GM21447 (cell line): Measurements from ENCODE around the gene FMNL2.
A peak's percentile ranks its signal among the peaks of the same experiment; 100 is the strongest.

Source experiments
- ATAC-seq: cut with Tn5 transposase; IDR thresholded peaks from one replicate; pipeline ENCODE4 v1.9.1; 2021; ENCODE audit not compliant: unreplicated experiment

FMNL2 gene

DNA sequence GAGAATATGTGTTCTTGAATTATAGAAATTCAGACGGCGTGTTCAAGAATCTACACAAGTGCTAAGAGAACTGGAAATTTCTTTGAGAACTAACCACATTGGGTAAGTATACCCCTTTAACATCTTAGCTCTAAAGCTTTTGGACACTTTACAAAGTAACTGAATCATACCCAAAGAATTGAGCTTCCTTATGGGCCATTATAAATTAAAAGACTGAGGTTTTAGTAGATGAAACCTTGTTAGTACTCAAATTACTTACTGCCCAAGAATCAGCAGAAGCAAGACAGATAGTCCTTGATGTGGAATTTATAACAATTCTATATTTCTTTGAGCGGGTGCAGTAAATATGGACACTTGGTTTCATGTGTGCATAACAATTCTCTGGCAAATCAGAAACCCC, 214.0 kb downstream of the FMNL2 start:
- ATAC-seq = no peak

DNA sequence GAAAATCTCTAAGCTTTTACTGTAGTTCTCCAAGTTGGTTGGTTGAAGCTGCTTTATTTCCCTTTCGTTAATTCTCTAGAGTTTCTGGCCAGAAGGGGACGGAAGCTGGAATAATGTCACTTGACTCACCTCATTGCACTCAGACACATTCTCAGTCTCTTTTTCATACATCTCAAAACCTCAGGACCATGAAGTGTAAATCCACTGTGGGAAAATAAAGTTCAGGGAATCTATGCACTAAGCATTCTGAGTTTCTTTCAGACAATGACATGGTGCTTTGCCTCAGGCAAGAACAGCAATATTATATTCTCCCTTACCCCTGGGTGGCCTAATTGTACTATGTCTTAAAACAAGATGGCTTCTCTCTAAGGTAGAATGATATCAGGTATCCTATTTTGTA, 214.4 kb downstream of the FMNL2 start:
- ATAC-seq = no peak

DNA sequence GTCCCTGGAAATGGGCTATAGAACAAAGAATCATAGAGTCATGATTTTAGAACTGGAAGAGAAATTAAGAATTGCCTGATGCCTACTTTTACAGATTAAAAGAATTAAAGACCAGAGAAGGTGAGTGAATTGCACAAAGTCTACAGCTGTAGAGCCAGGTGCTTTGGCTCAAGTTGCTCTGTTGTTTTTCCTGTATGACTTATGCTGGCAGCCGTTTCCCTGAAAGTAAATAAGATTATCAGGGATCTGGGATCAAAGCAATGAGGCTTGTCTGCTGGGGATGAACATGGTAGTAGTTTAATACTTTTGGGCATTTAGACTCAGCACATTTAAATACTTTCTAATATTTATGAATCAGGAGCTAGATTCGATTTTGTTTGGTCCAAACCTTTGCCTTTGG, 215.4 kb downstream of the FMNL2 start:
- no peak for ATAC-seq

DNA sequence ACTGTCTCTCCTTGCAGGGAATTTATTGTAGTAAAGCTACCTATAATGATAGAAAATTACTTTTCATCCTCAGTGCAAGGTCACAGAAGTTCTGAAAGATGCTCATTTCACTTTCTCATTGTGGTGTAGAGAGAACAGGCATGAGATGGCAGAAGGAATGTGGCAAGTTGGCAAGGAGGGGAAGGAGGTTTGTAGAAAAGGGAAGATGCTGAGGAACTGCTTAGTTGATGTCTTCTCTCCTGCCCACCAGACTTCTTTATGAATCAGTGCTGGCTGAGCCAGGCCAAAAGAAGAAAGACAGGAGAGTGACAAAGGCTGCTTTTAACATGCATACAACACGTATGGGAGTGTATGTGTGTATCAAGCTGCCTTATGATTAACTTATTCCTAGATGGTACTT, 217.9 kb downstream of the FMNL2 start:
- no peak for ATAC-seq

DNA sequence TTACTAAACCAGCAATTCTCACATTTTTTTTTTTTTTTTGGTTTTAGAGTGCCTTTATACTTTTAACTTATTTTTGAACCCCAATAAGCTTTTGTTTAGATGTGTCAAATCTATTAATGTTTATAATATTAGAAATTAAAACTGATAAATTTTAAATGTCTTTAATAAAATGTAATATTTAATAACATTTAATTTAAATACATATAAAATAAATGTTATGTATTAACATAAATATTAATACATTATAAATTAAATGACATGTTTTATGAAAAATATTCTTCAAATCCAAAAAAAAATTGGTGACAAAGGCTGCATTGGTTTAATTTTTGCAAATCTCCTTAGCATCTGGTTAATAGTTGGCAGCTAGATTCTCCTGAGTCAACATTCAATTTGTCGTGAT, 218.5 kb downstream of the FMNL2 start:
- no peak for ATAC-seq

DNA sequence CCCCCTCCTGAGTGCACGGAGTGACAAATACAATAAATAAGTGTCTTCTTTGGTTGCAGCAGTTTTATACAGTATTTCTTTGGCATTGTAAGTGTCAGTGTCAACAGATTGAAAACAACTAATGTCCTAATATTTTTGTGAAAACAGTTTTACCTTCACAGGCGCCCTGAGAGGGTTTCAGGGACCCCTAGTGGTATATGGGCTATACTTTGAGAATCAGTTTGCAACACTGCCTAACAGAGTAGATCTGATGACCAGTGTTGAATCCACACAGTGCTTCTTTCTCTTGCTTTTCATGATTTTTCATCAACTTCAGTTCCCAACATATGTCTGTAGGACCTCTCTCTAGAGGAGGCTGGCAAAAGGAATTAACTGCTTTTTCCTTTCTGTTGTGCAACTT, 220.1 kb downstream of the FMNL2 start:
- no peak for ATAC-seq

DNA sequence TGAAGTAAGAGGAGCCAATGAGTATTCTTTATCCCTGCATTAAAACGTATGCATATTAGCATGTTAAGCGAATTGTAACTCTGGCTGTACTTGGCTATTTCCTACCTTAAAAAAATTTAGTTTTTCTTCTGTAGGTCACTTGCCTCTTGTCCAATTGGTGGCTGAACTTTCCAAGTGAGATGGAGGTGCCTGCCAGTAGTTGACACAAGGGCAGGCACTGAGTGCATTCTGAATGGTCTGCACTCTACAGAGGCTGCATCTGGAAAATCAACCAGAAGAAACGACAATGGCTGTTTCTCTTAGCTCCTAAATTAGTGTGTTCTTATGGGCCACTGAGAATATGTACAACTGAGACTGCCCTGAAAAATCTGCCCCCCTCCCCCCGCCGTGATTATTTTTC, 221.5 kb downstream of the FMNL2 start:
- ATAC-seq = no peak

DNA sequence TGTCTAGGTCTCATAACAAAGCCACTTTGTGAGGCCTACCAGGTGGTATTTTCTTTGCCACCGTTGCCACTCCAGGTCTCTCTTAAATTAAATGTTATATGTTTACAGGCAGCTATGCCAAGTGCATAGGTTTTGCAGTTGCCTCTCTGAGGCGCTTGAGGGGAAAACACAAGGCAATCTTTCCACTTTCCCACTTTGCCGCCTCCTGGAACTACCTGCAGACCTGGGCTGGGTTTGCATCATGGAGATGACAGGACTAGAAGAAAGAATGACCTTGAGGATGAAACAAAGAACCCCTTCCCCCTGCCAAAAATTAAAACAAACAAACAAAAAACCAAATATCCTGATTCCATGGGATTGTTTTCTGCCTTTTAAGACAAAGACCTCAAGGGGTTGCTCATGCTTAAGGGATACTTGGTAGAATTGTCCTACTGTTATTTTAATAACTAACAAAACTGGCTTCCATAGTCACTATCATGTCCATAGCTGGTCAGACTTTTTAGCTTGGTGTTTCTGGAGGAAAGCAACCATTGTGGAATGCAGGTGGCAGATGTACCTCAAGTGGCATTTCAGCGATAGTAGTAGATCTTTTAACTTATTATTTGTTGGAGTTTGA, 222.4 kb downstream of the FMNL2 start:
- ATAC-seq = no peak

DNA sequence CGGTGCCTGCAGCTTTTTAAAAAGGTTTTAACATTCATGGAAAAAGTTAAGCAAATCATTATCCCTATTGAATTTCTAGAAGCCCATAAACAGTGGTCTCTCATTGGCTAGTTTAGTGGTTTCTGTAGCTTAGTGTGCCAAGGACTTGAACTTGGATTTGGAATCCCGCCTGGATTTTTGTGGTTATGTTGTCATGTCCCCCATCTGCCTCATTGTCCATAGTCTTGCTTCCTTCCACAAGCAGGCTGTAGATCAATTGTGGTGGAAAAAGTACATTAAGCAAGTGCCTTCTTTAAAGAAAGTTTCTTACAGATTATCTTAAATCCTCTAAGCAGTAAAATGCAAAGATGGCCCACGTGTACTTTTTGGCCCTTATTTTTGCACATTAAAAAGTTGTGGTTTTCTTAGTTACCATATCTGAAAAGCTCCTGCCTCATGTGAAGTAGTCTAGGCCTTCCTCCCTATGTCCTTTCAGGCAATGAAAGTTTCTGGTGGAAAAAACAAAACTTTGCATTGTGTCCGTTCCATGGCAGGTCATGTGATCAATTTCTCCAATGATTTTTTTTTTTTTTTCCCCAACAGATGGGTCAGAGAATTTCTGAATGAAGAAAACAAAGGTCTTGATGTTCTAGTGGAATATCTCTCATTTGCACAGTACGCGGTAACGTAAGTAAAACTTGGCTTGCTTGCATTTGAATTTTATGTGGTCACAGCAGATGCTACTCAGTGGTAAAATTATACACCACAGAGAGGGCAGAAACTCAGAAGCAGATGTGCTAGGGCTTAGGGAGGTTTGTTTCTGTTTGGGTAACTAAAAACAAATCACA, 223.4 kb downstream of the FMNL2 start:
- ATAC-seq = peak; percentile 41

DNA sequence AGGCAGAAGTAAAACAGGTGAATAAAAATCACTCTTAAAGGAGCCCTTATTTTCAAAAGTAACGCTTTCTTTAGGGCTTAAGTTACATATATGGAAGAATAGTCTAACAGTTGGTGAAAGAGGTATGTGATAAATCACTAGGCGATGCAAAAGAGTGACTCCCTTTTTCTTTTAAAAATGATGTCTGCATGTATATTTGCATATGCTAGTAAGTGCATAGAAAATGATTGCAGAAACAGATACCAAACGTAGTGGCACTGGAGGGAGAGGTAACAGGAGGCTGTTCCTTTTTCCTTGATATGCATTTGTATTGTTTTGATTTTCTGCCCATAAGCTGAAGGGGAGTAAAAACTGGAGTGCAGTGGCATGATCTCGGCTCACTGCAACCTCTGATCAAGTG, 224.0 kb downstream of the FMNL2 start:
- ATAC-seq = peak; percentile 6

DNA sequence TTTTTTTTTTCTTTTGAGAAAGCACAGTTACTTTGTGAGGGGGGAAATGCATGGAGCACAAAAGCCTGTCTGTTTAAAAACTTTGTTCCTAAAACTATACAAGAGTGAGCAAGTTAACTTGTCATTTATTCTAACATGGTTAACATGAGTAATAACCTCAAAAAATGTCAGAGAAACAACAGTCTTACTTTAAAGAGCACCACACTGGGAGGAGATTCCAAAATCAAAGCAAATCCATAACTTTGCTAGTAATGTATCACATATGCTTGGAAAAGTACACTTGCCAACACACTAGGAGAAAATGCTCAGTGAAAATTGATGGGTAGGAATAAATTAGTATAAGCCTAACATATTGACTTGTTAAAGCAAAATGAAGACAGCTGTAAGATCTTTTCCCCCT, 225.2 kb downstream of the FMNL2 start:
- ATAC-seq = no peak

DNA sequence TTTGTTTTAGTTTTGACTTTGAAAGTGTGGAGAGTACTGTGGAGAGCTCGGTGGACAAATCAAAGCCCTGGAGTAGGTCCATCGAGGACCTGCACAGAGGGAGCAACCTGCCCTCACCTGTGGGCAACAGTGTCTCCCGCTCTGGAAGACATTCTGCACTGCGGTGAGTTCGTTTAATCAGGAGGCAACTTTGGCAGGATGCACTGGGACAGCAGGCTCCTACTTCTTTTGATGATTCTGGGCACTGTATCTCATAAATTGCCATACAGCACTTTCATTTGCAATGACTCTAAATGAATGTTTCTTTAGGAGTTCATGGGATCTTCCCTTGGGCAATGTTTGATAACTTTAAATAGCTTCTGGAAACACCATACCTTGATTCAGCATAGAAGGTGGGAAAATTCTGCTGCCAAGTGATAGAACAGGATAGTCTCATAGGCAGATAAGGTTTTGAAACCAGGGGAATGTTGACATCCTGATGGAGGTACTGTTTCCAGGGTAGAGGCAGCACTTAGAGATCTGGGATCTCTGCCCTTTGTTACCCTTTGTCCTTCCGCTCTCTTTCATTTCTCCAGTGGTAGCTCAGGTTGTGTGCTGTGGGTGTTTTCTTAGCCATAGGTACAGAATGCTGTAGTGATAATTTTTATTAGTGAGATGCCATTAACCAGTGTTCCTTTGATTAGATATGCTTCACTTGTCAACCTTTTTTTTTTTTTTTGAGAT, 226.1 kb downstream of the FMNL2 start:
- ATAC-seq = no peak

DNA sequence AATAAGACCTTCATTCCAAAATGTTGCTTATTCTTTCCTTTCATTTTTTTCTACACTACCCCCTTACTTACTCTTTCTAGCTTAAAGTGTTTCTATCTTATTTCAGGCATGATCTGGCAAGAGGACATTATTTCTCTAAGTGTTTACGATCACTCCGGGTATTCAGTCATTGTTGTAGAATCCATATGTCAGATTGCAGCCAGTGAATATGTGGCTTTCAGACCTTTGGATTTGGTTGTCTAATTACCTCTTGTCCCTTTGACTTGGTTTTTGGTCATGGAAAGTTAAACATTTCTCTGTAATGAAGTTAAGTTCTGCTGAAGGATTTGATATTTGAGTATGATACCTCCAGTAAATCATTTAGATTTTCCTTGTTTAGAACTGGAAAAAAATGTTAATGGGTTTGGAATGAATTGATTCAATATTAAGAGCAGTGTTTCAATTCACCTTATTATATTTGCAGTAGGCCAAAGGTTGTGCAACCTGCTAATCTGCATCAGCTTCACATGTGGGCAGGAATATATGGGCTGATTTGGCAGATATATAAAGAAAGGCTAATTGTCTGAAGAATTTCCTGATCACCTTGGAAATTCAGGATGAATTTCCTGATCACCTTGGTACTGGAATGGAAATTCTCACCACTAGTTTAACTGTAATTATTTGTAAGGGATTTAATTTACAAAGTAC, 227.4 kb downstream of the FMNL2 start:
- no peak for ATAC-seq

DNA sequence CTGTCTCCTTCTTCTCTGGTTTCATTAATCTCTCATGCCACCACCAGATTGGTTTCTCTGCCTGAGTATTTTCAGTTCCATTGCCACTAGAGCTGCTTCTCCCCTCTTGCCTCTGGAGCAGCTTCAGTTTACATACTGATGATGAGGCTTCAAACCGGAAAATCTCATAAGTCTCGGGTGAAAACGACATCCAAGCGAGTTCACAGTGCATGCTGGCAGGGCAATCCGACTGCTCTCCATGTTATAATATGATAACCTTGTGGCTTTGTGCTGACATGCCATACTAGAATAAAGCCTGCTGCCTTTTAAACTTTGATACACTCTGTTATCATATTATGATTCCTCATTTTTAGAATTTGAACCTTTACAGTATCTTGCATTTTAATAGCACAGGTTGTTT, 228.8 kb downstream of the FMNL2 start:
- no peak for ATAC-seq

DNA sequence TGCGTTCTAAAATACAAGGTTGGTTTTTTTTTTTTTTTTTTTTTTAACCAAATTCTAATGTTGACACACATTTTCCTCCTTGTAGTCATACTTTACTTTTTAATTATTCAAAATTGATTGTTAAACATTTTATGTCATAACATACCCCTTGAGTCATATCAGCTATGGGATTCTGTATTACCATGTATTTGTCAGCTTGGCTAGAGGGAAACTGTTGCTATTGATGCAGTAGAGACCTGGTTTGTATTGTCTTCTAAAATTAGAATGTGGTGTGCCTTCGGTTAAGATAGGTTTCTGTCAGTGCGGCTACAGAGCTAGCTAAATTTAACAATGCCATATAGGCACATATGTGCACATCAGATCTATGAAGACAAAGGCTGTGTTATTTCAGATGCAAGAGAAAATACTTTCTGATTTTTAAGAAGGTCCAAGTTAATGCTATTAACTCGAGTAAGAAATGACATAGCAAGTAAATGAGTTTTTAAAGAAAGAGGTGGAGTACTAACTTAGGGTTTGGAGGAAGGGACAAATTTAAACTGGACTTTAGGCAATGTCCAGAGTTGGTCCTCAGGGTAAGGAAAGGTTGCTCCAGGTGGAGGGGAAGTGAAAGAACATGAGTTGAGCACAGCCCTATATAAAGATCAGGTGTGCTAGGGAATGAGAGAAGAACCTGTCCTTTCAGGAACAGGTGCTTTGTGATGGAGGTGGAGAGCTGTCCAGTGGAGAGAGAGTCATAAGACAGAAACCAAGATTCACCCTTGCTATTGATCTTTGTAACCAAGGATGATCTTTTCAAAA, 230.0 kb downstream of the FMNL2 start:
- ATAC-seq = peak; percentile 83

DNA sequence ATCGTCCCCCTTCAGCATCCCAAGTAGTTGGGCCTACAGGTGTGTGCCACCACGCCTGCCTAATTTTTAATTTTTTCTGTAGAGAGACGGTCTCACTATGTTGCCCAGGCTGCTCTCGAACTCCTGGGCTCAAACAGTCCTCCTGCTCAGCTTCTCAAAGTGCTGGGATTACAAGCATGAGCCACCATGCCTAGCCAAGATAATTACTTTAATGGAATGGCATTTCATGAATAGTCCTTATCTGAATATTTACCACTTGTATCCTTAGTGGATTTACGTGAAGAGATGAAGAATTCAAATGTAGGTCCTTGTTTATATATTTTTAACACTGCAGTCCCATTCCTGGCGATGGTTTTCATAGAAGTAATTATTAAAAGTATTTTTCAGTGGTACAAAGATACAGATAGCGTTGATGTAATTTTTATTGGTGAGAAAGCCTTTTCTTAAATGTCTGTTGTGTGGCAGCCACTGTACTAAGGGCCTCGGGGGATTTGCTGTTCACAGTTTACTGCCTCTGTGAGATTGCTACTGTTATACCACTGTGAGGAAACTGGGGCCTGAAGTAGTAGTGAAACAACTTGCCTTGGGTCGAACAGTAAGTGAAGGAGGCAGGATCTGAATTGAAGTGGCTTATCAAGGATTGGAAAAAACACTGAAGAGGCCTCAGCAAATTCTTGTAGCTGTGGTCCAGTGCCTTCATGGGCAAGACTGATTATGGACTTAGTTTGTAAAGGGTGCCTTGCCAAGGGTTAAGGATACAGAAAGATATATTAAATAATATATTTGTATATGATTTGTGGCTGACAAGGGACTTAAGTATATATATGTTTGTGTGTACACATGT, 231.1 kb downstream of the FMNL2 start:
- ATAC-seq = peak; percentile 77

DNA sequence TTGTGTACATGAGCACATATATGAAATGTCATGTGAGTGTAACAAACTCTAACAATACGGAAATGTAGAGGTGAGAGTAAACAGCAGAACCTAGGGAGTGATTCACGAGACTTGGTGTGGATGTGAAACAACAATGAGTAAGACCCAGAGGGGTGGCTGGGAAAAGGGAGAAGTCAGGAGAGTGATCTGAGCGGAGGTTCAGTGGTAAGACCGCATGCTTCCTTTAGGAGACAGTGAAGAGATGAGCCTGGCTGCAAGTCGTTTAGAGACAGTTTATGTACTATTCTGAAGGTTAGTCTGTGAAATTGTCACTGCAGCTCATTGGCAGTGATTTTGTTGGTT, 231.7 kb downstream of the FMNL2 start:
- ATAC-seq = peak; percentile 56

DNA sequence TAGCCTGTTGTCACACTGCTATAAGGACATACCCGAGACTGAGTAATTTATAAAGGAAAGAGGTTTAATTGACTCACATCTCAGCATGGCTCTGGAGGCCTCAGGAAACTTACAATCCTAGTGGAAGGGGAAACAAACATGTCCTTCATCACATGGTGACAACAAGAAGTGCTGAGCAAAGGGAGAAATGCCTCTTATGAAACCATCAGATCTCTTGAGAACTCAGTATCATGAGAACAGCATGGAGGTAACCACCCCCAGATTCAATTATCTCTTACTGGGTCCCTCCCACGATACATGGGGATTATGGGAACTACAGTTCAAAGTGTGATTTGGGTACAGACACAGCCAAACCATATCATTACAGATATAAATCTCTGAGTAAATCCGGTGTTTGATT, 233.6 kb downstream of the FMNL2 start:
- no peak for ATAC-seq

DNA sequence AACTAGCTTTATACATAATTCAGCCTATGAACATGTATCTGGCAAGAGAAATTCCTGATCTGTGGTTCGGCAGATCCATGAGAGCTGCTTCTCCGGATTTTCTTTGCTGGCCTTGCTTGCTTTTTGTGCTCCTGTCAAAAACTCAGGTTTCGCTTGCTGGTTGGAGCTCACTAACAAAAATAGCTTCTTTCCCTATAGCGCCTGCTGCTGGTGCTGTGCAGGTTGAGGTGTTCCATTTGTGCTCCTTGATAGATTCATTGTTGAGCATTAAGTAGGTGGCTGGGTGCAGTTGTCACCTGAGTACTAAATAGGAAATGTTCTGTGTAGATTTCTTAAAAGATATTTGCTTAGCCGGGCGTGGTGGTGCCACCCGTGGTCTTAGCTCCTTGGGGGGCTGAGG, 234.2 kb downstream of the FMNL2 start:
- ATAC-seq = no peak
